SU-DHL-6 (cell line): Measurements from ENCODE around the gene IER3.

Experiments
- H2AFZ ChIP-seq: fragments of 200-600 bp; sonication (generic); 2 replicates; pipeline ENCODE4 v1.6.1; 2014; ENCODE audit warnings: low read depth, mild to moderate bottlenecking, moderate library complexity, mixed read lengths, antibody characterized with exemption, low read length; ENCODE audit not compliant: severe bottlenecking
- H3F3A ChIP-seq: fragments of 200-600 bp; shearing (Covaris generic); 2 replicates; pipeline ENCODE4 v1.6.0; 2016; ENCODE audit warnings: antibody characterized with exemption, mild to moderate bottlenecking; ENCODE audit not compliant: insufficient read depth
- H3K27ac ChIP-seq: fragments of 200-600 bp; sonication (generic); 2 replicates; pipeline ENCODE4 v1.5.1; 2016; ENCODE audit warnings: low read depth, mild to moderate bottlenecking, low read length, moderate library complexity, mixed read lengths
- H3K27me3 ChIP-seq: fragments of 200-600 bp; sonication (generic), shearing (Covaris generic); 2 replicates; pipeline ENCODE4 v1.6.0; 2014; ENCODE audit warnings: mild to moderate bottlenecking, low read length
- H3K36me3 ChIP-seq: fragments of 200-600 bp; sonication (generic); 2 replicates; pipeline ENCODE4 v1.6.1; 2014; ENCODE audit warnings: mild to moderate bottlenecking, low read length, mixed read lengths
- H3K4me2 ChIP-seq: fragments of 300-600, 200-600 bp; shearing (Covaris generic), sonication (generic); 2 replicates; pipeline ENCODE4 v1.6.0; 2014; ENCODE audit warnings: low read length, low read depth, mild to moderate bottlenecking; ENCODE audit not compliant: poor library complexity, severe bottlenecking
- H3K4me3 ChIP-seq: fragments of 200-600 bp; sonication (generic); 2 replicates; pipeline ENCODE4 v1.5.1; 2014; ENCODE audit warnings: antibody characterized with exemption, low read length, mild to moderate bottlenecking, mixed read lengths; ENCODE audit not compliant: insufficient read depth, poor library complexity, severe bottlenecking
- H3K79me2 ChIP-seq: fragments of 200-600 bp; sonication (generic); 2 replicates; pipeline ENCODE4 v1.6.1; 2014; ENCODE audit warnings: mild to moderate bottlenecking, low read length, moderate library complexity; ENCODE audit not compliant: insufficient read depth
- H3K9ac ChIP-seq: fragments of 200-600 bp; sonication (generic); 2 replicates; pipeline ENCODE4 v1.7.0; 2014; ENCODE audit warnings: mild to moderate bottlenecking, low read length
- H3K9me2 ChIP-seq: fragments of 200-600 bp; sonication (generic); replicated peaks from 2 replicates; pipeline ENCODE4 v1.6.1; 2014; ENCODE audit warnings: low read length; ENCODE audit not compliant: insufficient read depth
- H3K9me3 ChIP-seq: fragments of 200-600 bp; sonication (generic); 2 replicates; pipeline ENCODE4 v1.6.1; 2014; ENCODE audit warnings: low read length, mixed read lengths; ENCODE audit not compliant: insufficient read depth
- H4K20me1 ChIP-seq: fragments of 200-600 bp; sonication (generic); 2 replicates; pipeline ENCODE4 v1.6.1; 2014; ENCODE audit warnings: low read depth, mild to moderate bottlenecking, antibody characterized with exemption, low read length, moderate library complexity, mixed read lengths
- EZH2phosphoT487 ChIP-seq: fragments of 200-600 bp; sonication (generic), shearing (Covaris generic); conservative IDR thresholded peaks from 2 replicates; pipeline ENCODE4 v1.6.1; 2018; ENCODE audit warnings: mild to moderate bottlenecking, antibody characterized with exemption, low read length, moderate library complexity, mixed read lengths
- TF ChIP-seq, protein P1 (sequence below): fragments of 200-600 bp; sonication (generic); IDR thresholded peaks from one replicate; pipeline ENCODE4 v1.5.1; 2017; ENCODE audit warnings: antibody characterized with exemption, mild to moderate bottlenecking, low read length, moderate library complexity; ENCODE audit not compliant: insufficient read depth, poor library complexity, severe bottlenecking

Gene IER3

DNA sequence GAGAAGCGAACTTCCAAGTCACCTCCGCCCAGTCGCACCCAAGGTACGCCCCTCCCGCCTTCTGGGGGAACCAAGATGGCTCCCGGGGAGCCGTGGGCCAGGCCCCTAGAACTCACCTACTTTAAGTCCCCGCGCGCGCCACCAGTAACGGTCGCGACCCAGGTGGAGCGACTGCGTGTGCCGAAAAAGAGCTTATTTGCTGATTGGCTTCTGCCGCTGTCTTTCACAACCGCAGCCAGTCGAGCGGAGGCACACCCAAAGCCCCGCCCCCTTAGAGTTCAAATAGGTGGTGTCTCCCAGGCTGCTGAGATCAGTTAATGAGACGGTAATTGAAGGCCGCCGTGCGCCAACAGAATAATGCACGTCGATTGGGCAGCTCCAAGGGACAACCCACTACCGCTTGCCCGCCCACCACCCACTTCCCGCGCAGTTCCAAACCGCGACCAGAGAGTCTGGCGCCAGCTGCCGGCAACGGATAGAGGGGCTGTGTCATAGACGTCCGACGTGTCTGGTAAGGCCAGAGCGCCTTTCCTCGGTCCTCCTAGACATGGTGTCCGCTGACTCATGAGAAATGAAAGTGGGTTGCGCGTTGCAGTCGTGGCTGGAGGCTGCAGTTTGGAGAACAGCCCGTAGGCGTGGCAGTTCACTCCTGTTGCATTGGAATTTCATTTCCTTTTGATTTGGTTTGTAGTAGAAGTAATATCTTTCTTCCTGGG is 27.1 kb downstream of the IER3 start, which contains the start of gene MDC1:
TSS of gene MDC1 (minus strand) at position 153 of the 716 bp plus-strand sequence. CDS start 2,106 bp downstream, outside the sequence.
- no peaks in the 10 kb centered on the region for H3K27me3 ChIP-seq
- H3K27ac ChIP-seq: peak within 1 kb of the TSS; percentile 85
- peak within 1 kb of the TSS; percentile 62 for H3K9ac ChIP-seq
- H3K9me3 ChIP-seq: no peaks in the 10 kb centered on the region
- H3K4me3 ChIP-seq: peak within 1 kb of the TSS; percentile 66
- H2AFZ ChIP-seq: peak within 1 kb of the TSS; percentile 3
- peak within 1 kb of the TSS; percentile 81 for H3K4me2 ChIP-seq
- TF ChIP-seq, protein P1, sequence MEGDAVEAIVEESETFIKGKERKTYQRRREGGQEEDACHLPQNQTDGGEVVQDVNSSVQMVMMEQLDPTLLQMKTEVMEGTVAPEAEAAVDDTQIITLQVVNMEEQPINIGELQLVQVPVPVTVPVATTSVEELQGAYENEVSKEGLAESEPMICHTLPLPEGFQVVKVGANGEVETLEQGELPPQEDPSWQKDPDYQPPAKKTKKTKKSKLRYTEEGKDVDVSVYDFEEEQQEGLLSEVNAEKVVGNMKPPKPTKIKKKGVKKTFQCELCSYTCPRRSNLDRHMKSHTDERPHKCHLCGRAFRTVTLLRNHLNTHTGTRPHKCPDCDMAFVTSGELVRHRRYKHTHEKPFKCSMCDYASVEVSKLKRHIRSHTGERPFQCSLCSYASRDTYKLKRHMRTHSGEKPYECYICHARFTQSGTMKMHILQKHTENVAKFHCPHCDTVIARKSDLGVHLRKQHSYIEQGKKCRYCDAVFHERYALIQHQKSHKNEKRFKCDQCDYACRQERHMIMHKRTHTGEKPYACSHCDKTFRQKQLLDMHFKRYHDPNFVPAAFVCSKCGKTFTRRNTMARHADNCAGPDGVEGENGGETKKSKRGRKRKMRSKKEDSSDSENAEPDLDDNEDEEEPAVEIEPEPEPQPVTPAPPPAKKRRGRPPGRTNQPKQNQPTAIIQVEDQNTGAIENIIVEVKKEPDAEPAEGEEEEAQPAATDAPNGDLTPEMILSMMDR: no peak
- TF ChIP-seq EZH2phosphoT487: no peak
- peaks cover 4% of the 10 kb centered on the region; the same call in 1 of the 2 replicates for H4K20me1 ChIP-seq
- peaks cover 18% of the 10 kb centered on the region for H3K36me3 ChIP-seq
- H3K79me2 ChIP-seq: peaks cover 30% of the 10 kb centered on the region
- peaks cover 61% of the 10 kb centered on the region for H3F3A ChIP-seq
- H3K9me2 ChIP-seq: no peaks in the 10 kb centered on the region

DNA sequence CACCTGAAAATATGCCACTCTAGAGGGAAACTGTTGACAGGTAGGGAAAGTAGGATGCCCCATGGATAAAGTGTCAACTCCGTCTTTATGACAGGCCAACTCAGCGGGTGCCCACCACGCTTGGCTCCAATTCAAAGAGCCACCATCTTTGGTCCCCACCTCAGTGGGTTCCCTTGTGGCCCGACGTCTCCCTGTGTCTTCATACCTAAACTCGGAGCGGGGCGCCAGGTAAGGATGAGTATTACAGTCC is 27.5 kb downstream of the IER3 start:
- H3F3A ChIP-seq: peaks cover 56% of the 10 kb centered on the region
- TF ChIP-seq EZH2phosphoT487: no peak
- TF ChIP-seq, protein P1: no peak
- no peaks in the 10 kb centered on the region for H3K9me3 ChIP-seq
- H3K4me3 ChIP-seq: peak overlapping the region; percentile 52
- H3K36me3 ChIP-seq: peaks cover 14% of the 10 kb centered on the region
- peaks cover 3% of the 10 kb centered on the region; the same call in 1 of the 2 replicates for H4K20me1 ChIP-seq
- peaks cover 25% of the 10 kb centered on the region for H3K79me2 ChIP-seq
- H3K9ac ChIP-seq: peak overlapping the region; percentile 57
- H3K4me2 ChIP-seq: peak overlapping the region; percentile 81
- no peaks in the 10 kb centered on the region for H3K9me2 ChIP-seq
- H2AFZ ChIP-seq: peak overlapping the region; percentile 3
- H3K27me3 ChIP-seq: no peaks in the 10 kb centered on the region
- H3K27ac ChIP-seq: peak overlapping the region; percentile 83

DNA sequence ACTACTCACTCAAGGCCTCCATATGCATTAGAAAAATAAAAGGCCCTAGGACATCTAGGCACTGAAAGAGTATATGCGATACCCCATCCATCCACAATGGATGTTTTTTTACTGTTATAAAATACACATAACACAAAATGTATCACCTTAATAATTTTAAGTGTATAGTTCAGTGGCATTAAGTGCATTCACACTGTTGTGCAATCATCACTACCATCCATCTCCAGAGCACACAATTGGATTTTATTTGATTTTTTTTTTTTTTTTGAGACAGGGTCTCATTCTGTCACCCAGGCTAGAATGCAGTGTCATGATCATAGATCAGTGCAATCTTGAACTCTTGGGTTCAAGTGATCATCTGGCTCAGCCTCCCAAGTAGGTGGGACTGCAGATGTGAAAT is 30.1 kb downstream of the IER3 start:
- H3K27ac ChIP-seq: no peak overlapping the region
- no peaks in the 10 kb centered on the region for H3K9me2 ChIP-seq
- H3K79me2 ChIP-seq: 0 out of 2 replicates have a peak, but pooled peaks cover 2% of the 10 kb centered on the region
- no peak overlapping the region; the same call in 1 of the 2 replicates for H3K9ac ChIP-seq
- no peaks in the 10 kb centered on the region for H3K27me3 ChIP-seq
- TF ChIP-seq, protein P1: no peak
- TF ChIP-seq EZH2phosphoT487: no peak
- no peak overlapping the region for H2AFZ ChIP-seq
- H3K36me3 ChIP-seq: peaks cover 6% of the 10 kb centered on the region; the same call in 1 of the 2 replicates
- H3F3A ChIP-seq: peaks cover 35% of the 10 kb centered on the region
- H4K20me1 ChIP-seq: no peaks in the 10 kb centered on the region
- H3K9me3 ChIP-seq: no peaks in the 10 kb centered on the region
- no peak overlapping the region for H3K4me3 ChIP-seq
- no peak overlapping the region for H3K4me2 ChIP-seq
